ENCODE data around the gene LTBP1.

- TF ChIP-seq CTCF (IDR thresholded peaks at IDR 0.05; ENCODE audit: insufficient read depth, low read length) (no peak), REST (IDR thresholded peaks at IDR 0.05; ENCODE audit: insufficient replicate concordance, low read depth) (no peak)
These were observed 437.3 kb downstream of the LTBP1 start for GRCh38 chr2:33383855-33384598.

Measured in HL-60 (cell line).